Dedifferentiated amniotic fluid mesenchymal stem cell (primary cell): Measurements from ENCODE around the gene ZCCHC3.

Experiments used
- DNase-seq: peaks from one replicate; pipeline ENCODE4 v3.0.0-alpha.2; 2016; ENCODE audit errors: extremely low spot score

Gene ZCCHC3

DNA sequence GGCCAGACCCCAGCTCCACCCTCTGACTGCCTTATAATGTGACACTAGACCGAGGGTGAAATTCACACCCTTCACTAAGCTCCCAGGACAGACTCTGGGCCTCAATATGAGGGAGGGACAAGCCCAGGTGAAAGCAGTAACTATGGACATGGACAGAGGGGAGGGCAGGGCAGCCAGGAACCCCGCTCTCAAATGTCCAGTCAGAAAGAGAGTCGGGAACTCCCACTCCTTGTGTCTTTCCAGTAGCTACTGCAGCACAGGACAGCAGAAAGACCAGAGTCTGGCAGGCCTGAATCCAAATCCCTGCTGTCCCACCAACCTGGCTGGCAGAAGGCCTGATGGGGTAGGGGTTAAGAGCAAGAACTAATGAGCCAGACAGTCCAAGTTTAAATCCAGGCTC, 13.2 kb upstream of the ZCCHC3 start:
- DNase-seq, result no peak

DNA sequence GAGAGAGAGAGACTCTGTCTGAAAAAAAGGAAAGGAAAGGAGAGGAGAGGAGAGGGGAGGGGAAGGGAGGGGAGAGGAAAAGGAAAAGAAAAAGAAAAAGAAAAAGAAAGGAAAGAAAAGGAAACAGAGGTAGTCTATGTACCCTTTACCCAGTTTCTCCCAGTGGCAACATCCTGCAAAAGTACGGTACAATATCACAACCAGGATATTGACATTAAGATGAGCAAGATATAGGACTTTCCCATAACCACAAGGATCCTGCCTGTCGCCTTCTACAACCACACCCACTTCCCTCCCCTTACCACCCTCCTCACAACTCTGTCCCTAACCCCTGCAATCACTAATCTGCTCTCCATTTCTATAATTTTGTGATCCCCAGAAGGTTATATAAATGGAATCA, 10.9 kb upstream of the ZCCHC3 start:
- no peak for DNase-seq

DNA sequence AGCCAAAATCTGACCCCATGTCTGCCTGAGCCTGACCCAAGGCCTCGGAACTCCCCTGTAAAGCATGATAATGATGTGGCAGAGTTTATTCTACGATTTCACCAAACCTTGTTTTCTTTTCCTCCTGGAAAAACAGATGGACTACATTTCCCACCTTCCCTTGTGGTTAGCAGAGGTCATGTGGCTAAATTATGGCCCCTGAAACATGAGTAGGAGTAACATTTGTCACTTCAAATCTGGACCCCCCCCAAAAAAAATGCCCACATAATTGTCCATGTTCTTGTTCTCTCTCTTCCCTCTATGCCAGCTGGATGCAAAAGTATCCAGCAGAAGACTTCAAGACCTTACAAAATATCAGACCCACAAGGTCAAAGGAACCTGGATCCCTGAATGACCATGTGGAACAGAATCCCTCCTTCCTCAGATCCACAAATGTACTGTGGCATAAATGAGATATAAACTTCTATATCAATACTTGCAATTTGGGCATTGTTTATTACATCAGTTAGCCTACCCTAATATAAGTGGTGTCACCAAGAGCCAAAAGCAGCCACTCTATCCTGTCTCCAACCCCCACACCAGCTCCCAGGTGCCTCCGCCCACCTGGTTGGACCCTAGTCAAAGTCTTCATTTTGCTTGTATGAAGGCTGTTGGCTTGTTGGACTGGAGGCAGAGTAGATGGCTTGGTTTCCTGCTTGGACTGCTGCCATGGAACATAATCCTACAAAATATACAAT, 8.2 kb upstream of the ZCCHC3 start:
- DNase-seq, result no peak

DNA sequence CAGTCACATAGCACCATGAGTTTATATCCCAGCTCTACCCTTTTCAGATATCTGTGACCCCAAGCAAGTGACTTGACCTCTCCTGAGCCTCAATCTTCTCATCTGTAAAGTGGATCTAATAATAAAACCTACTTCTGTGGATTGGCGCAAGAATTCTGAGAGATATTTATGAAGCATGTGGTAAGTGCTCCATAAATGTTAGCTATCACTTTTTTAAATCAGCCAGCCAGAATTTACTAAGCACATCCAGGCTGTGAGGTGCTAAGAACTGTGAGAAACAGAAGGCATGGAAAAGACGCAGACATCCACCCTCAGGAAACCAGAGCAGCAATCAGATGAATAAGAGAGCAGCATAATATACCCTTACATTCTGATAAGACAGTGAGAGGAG, 7.7 kb upstream of the ZCCHC3 start:
- no peak for DNase-seq

DNA sequence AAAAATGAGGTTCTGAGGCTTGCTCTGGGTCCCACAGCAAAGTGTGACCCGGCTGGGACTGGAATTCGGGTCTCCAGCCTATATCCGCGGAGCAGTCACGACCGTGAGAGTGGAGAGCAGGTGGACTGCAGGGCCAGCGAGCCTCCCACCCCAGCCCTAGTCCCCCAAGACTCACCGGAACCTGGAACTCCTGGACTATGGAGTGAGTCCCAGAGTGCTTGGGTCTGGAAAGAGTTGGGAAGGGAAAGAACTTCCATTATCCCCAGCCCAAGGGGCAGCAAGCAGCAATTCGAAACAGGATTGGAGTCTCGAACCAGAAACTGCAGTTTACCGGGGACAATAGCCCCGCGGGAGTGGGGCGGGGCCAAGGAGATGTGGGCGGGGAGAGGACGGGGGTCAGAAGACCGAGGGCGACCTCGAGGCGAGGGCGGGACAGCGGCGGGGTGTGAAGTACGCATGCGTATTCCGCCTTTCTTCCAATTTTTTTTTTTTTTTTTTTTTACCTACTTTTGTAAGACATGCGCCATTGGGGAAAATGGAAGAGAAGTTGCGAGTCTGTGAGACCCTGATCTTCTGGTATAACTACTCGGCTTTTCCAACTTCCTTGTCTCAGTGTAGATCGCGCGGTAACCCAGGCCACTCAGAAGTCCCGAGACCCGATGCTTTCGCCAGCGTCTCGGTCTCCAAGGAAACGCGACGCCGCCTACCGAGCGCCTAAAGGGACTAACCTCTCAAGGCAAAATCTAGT, 7.1 kb upstream of the ZCCHC3 start, which contains the start of gene C20orf96:
Gene C20orf96 (minus strand): TSS at position 667 of the 748 bp plus-strand sequence. CDS start 140 bp downstream, at position 527.
- DNase-seq, result peak; percentile 92

GRCh38 chr20:294602-295001, 2.8 kb upstream of the ZCCHC3 start:
- DNase-seq, result no peak

- no peak for DNase-seq
Measured at GRCh38 chr20:295804-296203, 1.6 kb upstream of the ZCCHC3 start.

DNA sequence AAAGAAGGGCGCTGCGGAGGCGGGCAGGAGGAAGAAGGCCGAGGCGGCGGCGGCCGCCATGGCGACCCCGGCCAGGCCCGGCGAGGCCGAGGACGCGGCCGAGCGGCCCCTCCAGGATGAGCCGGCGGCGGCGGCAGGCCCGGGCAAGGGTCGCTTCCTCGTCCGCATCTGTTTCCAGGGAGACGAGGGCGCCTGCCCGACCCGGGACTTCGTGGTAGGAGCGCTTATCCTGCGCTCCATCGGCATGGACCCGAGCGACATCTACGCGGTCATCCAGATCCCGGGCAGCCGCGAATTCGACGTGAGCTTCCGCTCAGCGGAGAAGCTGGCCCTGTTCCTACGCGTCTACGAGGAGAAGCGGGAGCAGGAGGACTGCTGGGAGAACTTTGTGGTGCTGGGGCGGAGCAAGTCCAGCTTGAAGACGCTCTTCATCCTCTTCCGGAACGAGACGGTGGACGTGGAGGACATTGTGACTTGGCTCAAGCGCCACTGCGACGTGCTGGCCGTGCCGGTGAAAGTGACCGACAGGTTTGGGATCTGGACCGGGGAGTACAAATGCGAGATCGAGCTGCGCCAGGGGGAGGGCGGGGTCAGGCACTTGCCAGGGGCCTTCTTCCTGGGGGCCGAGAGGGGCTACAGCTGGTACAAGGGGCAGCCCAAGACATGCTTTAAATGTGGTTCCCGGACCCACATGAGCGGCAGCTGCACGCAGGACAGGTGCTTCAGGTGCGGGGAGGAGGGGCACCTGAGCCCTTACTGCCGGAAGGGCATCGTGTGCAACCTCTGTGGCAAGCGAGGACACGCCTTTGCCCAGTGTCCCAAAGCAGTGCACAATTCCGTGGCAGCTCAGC, 780 bp downstream of the ZCCHC3 start:
- peak; percentile 34 for DNase-seq

DNA sequence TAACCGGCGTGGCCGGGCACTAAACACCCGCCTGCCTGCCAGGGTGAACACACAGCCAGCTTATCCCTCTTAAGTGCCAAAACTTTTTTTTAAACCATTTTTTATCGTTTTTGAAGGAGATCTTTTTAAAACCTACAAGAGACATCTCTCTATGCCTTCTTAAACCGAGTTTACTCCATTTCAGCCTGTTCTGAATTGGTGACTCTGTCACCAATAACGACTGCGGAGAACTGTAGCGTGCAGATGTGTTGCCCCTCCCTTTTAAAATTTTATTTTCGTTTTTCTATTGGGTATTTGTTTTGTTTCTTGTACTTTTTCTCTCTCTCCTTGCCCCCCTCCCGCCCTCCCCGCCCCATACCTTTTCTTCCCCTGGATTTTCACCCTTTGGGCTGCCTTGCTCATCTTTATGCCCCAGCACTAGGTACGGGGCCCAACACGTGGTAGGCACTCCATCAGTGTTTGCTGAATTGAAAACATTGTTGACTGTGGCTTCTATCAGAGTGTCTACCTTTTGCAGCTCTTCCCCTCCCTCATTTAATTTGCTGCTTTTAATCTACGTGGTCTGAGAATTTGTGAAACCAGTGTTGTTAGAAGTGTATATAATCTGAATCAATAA, 1.5 kb downstream of the ZCCHC3 start:
- DNase-seq, result no peak

GRCh38 chr20:300345-300990, 3.1 kb downstream of the ZCCHC3 start:
- no peak for DNase-seq

GRCh38 chr20:301886-302848, 4.8 kb downstream of the ZCCHC3 start:
- no peak for DNase-seq

GRCh38 chr20:305745-306144, 8.4 kb downstream of the ZCCHC3 start:
- DNase-seq, result no peak

DNA sequence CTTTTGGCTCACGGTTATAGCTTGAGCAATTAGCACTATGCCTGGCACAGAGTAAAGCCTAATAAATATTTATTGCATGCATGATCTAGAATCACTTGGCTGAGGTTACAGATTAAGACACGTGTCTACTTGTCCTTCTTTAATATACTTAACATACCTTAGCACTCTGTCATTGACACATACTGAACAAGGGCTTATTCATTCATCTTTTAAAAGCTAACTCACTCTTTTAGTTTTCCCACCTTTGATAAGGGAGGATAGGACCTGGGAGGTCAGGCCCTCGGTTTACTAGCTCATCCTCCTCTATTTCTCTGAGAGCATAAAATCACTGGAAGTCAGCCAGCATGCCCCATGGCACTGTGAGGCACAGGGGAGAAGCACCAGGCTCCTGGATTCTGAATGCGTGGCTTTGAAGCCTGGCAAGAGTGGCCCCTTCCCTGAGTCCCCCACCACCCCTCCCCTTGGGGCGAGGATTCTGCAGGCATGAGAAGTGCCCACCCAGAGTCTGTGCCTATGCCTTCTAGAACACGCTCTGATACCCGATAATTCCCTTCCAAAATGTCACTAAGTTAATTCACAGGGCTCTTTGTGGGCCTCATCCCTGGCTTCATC, 11.2 kb downstream of the ZCCHC3 start:
- DNase-seq, result no peak

GRCh38 chr20:309306-309840, 12.0 kb downstream of the ZCCHC3 start:
- DNase-seq, result no peak

DNA sequence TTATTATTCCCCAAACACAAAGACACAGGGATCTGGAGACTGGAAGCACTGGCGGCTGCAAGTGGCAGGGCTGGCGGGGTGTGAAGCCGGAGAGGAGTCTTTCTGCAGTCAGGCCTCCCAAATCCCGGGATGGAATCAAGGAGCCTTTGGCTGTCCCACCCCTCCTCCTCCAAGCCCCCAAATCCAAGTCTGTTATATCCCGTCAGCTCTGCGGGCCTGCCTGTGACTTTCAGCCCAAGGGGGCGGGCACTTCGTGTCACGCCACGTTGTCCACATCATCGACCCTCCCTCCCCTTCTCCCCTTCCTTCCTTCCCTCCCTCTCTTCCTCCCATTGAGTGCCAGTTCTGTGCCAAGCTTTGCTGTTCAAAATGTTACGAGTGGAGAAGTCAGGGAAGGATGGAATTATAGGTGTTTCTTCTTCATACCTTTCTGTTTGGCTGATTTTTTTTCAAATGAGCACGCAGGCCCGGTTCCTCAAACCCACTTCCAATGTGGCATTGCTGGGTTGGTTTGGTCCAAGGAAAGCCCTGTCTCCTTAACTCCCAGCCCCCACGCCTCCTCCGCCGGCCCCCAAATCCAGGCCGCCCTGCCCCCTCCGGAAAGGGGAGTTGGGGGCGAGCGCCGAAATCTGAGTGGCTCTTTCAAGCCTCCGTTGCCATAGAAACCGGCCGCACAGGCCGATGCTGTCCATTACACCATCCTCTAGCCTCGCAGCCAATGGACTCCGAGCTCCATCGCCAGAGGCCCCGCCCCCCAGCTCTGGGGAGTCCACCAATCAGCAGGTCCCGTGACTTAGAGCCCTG, 12.7 kb downstream of the ZCCHC3 start:
- peak; percentile 100 for DNase-seq

GRCh38 chr20:310645-311044, 13.3 kb downstream of the ZCCHC3 start:
- DNase-seq, result no peak

DNA sequence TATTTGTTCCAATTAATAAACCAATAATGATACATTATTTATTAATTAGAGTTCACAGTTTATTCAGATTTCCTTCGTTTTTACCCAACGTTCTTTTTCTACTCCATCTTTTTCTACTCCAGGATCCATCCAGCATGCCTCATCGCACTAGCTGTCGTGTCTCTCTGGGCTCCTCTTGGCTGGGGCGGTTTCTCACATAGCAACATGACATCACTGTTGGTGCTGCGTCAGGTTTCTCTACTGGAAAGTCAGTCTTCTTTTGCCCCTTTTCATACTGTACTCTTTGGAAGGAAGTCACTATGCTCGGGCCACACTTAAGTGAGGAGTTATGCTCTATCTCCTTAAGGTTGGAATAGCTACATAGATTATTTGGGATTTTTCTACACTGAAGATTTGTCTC, 14.2 kb downstream of the ZCCHC3 start:
- no peak for DNase-seq

- no peak for DNase-seq
Measured at GRCh38 chr20:312067-312466, 14.7 kb downstream of the ZCCHC3 start.

DNA sequence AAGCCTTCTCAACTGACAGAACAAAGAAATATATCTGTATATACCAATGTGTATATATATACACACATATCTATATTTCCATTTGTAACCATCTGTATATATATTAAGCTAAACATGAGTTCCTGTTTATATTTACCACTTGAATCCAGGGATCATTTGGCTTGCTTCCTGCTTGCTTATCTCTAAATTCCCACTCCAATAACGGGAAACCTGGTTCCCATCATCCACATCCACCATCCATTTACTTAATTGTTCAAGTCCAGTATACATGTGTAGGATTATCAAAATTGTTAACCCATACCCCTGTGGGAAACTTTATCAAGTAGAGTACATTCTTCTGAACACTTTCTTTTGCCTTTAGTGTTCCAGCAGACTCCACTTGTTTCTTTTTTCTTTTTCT, 15.5 kb downstream of the ZCCHC3 start:
- no peak for DNase-seq
